LNCaP clone FGC (cell line): ENCODE measurements around the gene ZKSCAN1.

Source experiments
- DNase-seq: peaks from one replicate; pipeline ENCODE4 v3.0.0-alpha.2; 2011; ENCODE audit warnings: low read depth
- H3K4me3 ChIP-seq: 2 replicates; pipeline ENCODE4 v1.5.1; 2011; ENCODE audit warnings: mild to moderate bottlenecking, low read depth, low read length, control low read depth
- TF ChIP-seq, protein P1 (sequence below): IDR thresholded peaks from 2 replicates; pipeline ENCODE4 v1.5.1; 2012; ENCODE audit warnings: mild to moderate bottlenecking; ENCODE audit not compliant: control insufficient read depth, insufficient read depth; ENCODE audit errors: extremely low read depth

Gene ZKSCAN1

DNA sequence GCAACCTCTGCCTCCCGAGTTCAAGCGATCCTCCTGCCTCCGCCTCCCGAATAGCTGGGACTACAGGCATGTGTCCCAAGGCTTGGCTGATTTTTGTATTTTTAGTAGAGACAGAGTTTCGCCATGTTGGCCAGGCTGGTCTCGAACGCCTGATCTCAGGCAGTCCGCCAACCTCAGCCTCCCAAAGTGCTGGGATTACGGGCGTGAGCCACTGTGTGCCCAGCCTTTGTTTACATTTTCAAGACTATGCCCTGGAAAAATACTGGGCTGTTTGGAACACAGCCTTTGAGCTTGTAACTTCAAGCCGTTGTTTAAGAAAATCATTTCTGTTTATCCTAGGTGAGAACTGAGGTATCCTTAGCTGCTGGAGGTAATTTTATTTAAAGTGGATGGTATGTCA, 1.9 kb downstream of the ZKSCAN1 start:
- DNase-seq = peak; percentile 95
- peak overlapping the region; percentile 92 for H3K4me3 ChIP-seq
- TF ChIP-seq, protein P1, sequence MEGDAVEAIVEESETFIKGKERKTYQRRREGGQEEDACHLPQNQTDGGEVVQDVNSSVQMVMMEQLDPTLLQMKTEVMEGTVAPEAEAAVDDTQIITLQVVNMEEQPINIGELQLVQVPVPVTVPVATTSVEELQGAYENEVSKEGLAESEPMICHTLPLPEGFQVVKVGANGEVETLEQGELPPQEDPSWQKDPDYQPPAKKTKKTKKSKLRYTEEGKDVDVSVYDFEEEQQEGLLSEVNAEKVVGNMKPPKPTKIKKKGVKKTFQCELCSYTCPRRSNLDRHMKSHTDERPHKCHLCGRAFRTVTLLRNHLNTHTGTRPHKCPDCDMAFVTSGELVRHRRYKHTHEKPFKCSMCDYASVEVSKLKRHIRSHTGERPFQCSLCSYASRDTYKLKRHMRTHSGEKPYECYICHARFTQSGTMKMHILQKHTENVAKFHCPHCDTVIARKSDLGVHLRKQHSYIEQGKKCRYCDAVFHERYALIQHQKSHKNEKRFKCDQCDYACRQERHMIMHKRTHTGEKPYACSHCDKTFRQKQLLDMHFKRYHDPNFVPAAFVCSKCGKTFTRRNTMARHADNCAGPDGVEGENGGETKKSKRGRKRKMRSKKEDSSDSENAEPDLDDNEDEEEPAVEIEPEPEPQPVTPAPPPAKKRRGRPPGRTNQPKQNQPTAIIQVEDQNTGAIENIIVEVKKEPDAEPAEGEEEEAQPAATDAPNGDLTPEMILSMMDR = no peak

DNA sequence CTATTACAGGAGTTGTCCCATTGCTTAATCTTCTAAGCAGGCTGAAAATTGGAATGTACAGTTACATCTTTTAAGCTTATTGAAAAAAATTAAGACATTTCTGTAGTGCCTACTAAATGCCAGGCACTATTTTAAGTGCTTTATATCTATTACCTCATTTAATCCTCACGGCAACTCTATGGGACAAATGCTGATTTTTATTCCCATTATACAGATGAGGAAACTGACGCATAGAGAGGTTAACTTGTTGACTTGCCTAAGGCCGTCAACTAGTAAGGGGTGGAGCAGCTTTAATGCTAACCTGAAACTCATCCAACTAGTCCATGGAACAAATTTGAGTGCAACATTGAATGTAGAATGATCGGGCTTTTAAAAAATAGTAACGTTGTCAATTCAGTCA, 2.5 kb downstream of the ZKSCAN1 start:
- TF ChIP-seq, protein P1 = no peak
- no peak for DNase-seq
- peak overlapping the region; percentile 92 for H3K4me3 ChIP-seq

DNA sequence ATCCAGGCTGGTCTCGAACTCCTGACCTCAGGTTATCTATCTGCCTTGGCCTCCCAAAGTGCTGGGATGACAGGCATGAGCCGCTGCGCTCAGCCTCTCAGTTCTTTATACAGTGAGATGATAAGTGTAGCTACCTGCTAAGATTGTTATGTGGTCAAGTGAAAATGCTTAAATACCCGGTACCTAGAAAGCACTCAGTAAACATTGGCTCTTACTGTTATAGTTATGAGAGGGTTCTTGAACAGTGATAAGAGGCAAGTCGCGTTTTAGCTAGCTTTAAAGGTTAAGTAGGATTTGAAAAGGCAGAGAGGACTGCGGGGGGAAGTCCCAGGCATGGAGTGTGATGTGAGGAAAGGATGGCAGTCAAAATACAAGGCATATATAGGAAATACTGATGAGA, 4.5 kb downstream of the ZKSCAN1 start:
- TF ChIP-seq, protein P1 = no peak
- no peak overlapping the region for H3K4me3 ChIP-seq
- DNase-seq = no peak

DNA sequence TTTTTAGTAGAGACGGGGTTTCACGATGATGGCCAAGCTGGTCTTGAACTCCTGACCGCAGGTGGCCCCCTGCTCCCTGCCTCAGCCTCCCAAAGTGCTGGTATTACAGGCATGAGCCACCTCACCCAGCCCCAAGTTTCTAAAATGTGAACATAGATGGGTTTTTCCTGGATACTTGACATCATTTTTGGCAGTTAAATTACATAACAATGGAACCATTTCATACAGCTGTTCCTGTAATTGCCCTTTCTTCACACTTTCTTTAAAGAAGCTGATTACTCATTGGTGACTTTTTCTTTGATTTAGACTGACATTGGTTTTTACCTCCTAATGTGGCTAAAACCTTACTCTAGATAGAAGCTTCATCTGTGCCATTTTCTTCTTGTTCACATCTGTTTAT, 5.9 kb downstream of the ZKSCAN1 start:
- DNase-seq = no peak
- TF ChIP-seq, protein P1 = no peak
- H3K4me3 ChIP-seq = no peak overlapping the region

DNA sequence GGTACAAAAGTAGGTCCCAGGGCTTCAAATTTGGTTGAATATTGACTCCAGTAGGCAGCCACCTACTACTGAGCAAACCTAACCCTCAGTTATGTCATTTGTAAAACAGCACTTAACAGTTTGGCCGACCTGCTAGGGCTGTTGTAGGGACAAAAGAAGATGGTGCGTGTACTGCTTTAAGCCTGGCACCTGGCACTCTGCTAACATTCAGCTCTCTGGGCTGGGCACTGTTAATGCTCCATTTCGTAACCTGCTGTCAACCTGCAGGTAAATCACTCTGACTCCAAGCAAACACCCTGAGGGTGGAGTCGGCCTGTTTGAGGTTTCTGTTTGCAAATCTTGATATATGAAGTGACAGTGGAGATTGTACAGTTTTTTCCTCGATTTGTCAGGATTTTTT, 7.2 kb downstream of the ZKSCAN1 start:
- TF ChIP-seq, protein P1 = no peak
- 0 out of 2 replicates have a peak overlapping the region, but pooled peaks have one; percentile 5 for H3K4me3 ChIP-seq
- peak; percentile 83 for DNase-seq

DNA sequence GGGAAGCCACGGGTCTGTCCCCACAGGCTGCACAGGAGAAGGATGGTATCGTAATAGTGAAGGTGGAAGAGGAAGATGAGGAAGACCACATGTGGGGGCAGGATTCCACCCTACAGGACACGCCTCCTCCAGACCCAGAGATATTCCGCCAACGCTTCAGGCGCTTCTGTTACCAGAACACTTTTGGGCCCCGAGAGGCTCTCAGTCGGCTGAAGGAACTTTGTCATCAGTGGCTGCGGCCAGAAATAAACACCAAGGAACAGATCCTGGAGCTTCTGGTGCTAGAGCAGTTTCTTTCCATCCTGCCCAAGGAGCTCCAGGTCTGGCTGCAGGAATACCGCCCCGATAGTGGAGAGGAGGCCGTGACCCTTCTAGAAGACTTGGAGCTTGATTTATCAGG, 8.1 kb downstream of the ZKSCAN1 start:
- H3K4me3 ChIP-seq = no peak overlapping the region
- no peak for DNase-seq
- TF ChIP-seq, protein P1 = no peak

DNA sequence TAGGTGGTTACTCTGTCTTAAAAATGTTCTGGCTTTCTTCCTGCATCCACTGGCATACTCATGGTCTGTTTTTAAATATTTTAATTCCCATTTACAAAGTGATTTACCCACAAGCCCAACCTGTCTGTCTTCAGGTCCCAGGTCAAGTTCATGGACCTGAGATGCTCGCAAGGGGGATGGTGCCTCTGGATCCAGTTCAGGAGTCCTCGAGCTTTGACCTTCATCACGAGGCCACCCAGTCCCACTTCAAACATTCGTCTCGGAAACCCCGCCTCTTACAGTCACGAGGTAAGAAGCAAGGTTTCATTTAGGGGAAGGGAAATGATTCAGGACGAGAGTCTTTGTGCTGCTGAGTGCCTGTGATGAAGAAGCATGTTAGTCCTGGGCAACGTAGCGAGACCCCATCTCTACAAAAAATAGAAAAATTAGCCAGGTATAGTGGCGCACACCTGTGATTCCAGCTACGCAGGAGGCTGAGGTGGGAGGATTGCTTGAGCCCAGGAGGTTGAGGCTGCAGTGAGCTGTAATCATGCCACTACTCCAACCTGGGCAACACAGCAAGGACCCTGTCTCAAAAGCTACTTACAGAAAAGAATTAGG, 8.7 kb downstream of the ZKSCAN1 start:
- DNase-seq = no peak
- no peak overlapping the region for H3K4me3 ChIP-seq
- TF ChIP-seq, protein P1 = no peak
